Central memory CD8-positive, alpha-beta T cell (primary cell): ENCODE results near the gene MAPK8.
"Not testable (repeated sequence)": the region's sequence is repeated elsewhere in the genome, so short reads cannot be mapped to it uniquely, and the experiment has no call there.

Source experiments
- ATAC-seq: fragments of 150-1000 bp; cut with Tn5 transposase; replicated peaks from 2 replicates; pipeline ENCODE4 v1.10.0; 2022; ENCODE audit warnings: mild to moderate bottlenecking, moderate FRiP score, moderate number of reproducible peaks; ENCODE audit not compliant: poor library complexity, severe bottlenecking; ENCODE audit errors: extremely low read depth
- DNase-seq, 2 donors: peaks; one replicate each; pipeline ENCODE4 v3.0.0; 2021; ENCODE audit warnings: low spot score in 2 of 2
- H3K27ac Mint-ChIP-seq: one replicate; pipeline ENCODE4 v1.8.0; 2022; ENCODE audit warnings: low read depth, mild to moderate bottlenecking, moderate library complexity, mixed read lengths
- H3K27me3 Mint-ChIP-seq: one replicate; pipeline ENCODE4 v1.8.0; 2022; ENCODE audit warnings: mixed read lengths
- H3K36me3 Mint-ChIP-seq: one replicate; pipeline ENCODE4 v1.8.0; 2022; ENCODE audit warnings: mild to moderate bottlenecking, moderate library complexity, mixed read lengths; ENCODE audit not compliant: insufficient read depth
- H3K4me1 Mint-ChIP-seq: one replicate; pipeline ENCODE4 v1.8.0; 2022; ENCODE audit warnings: mixed read lengths
- H3K4me3 Mint-ChIP-seq: one replicate; pipeline ENCODE4 v1.8.0; 2022; ENCODE audit warnings: mild to moderate bottlenecking, moderate library complexity, mixed read lengths
- H3K9me3 Mint-ChIP-seq: one replicate; pipeline ENCODE4 v1.8.0; 2022; ENCODE audit warnings: mixed read lengths

Gene MAPK8

GRCh38 chr10:48418189-48418788, 111.8 kb downstream of the MAPK8 start:
- no peak overlapping the region for H3K27ac Mint-ChIP-seq
- no peak for DNase-seq
- ATAC-seq = no peak
- no peaks in the 10 kb centered on the region for H3K4me1 Mint-ChIP-seq
- H3K27me3 Mint-ChIP-seq = no peaks in the 10 kb centered on the region
- H3K36me3 Mint-ChIP-seq = peaks cover 6% of the 10 kb centered on the region
- no peak overlapping the region for H3K4me3 Mint-ChIP-seq
- no peaks in the 10 kb centered on the region for H3K9me3 Mint-ChIP-seq

DNA sequence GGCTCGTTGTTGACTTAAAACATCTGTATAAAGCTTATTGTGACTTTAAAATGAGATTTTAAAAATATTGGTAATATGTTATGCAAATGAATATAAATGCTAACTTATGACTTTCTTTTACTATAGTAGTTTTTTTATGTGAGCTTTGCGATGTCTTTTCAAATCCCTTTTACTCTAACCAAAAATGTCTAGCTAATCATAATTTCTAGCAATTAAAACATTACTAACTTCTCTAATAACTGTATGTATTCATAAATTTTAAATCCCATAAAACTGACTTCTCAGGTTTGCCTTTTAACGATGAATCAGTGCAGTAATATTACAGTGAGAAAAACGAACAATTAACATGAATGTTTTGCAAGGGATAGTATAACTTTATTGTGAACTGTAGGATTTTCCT, 113.2 kb downstream of the MAPK8 start:
- peaks cover 4% of the 10 kb centered on the region for H3K36me3 Mint-ChIP-seq
- H3K4me1 Mint-ChIP-seq = no peaks in the 10 kb centered on the region
- no peak overlapping the region for H3K27ac Mint-ChIP-seq
- ATAC-seq (no peak), DNase-seq (no peak)
- no peak overlapping the region for H3K4me3 Mint-ChIP-seq
- no peaks in the 10 kb centered on the region for H3K9me3 Mint-ChIP-seq
- no peaks in the 10 kb centered on the region for H3K27me3 Mint-ChIP-seq

GRCh38 chr10:48421862-48422261, 115.4 kb downstream of the MAPK8 start:
- H3K4me1 Mint-ChIP-seq, ATAC-seq, H3K27me3 Mint-ChIP-seq, H3K4me3 Mint-ChIP-seq, H3K27ac Mint-ChIP-seq, H3K9me3 Mint-ChIP-seq, DNase-seq: not testable (repeated sequence)
- peaks cover 10% of the 10 kb centered on the region for H3K36me3 Mint-ChIP-seq

DNA sequence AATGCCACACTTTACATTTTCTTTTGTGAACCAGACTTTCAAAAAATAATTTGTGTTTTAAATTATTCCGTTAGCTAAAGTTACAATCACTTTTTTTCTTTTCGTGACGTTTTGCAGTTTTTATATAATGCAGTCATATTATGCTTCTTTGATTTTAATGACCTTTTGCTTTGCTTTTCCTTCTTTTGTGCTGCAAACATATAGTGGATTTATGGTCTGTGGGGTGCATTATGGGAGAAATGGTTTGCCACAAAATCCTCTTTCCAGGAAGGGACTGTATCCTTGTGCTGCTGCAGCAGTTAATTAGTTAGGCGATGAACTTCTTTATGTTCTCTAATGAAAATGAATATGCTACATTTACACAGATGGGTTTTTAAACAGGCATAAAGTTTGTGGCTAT, 117.4 kb downstream of the MAPK8 start:
- Mint-ChIP-seq H3K4me3 (no peak overlapping the region), H3K27me3 (no peaks in the 10 kb centered on the region), H3K36me3 (peaks cover 19% of the 10 kb centered on the region), H3K4me1 (no peaks in the 10 kb centered on the region), H3K9me3 (no peaks in the 10 kb centered on the region), H3K27ac (no peak overlapping the region)
- DNase-seq (no peak), ATAC-seq (no peak)

DNA sequence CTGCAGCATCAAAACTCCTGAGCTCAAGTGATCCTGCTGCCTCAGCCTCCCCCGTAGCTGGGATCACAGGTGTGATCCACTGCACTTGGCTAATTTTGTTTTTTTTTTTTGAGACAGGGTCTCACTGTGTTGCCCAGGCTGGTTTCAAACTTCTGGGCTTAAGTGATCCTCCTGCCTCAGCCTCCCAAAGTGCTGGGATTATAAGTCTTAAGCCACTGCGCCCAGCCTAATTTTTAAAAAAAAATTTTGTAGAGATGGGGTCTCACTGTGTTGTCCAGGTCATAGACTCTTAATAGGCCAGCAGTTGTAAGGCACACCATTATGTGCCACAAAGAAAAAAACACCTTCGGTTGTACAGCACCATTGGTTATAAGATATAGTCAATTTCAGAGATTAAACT, 122.4 kb downstream of the MAPK8 start:
- Mint-ChIP-seq H3K4me3 (no peak overlapping the region), H3K9me3 (no peaks in the 10 kb centered on the region), H3K27me3 (no peaks in the 10 kb centered on the region), H3K27ac (no peak overlapping the region), H3K36me3 (peaks cover 23% of the 10 kb centered on the region), H3K4me1 (no peaks in the 10 kb centered on the region)
- no peak for DNase-seq
- ATAC-seq = no peak

- DNase-seq (no peak), ATAC-seq (no peak)
- Mint-ChIP-seq H3K4me3 (no peak overlapping the region), H3K4me1 (no peaks in the 10 kb centered on the region), H3K9me3 (no peaks in the 10 kb centered on the region), H3K27ac (no peak overlapping the region), H3K27me3 (no peaks in the 10 kb centered on the region), H3K36me3 (peaks cover 23% of the 10 kb centered on the region)
Measured at GRCh38 chr10:48429309-48429708, 122.8 kb downstream of the MAPK8 start.

DNA sequence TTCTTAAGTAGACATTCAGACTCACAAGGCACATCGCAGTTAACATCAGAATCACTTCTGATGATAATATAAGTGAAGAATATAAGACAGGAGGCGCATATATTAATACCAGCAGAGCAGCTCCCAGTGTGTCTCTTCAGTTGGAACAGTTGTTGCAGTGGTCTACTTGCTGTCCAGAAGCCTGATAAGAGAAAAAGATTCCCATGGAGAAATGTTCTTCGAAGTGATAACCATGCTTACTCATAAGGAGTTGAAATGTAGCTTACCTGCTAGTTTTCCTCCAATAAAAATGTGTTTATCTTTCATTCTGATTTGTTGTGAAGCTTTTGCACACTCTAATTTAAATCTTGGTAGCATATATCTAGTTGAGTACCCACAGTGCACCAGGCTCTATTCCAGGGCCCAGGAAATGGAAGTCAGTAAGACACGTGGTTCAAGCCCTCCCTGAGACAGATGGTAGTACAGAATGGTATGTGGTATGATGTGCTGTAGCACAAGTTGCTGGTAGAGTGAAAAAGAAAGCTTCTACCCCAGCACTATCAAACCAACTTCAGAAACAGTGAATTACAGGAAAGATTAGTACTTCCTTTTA, 124.0 kb downstream of the MAPK8 start:
- peaks cover 25% of the 10 kb centered on the region for H3K36me3 Mint-ChIP-seq
- no peak for ATAC-seq

GRCh38 chr10:48431871-48432270, 125.4 kb downstream of the MAPK8 start:
- no peak for ATAC-seq
- no peak overlapping the region for H3K27ac Mint-ChIP-seq
- peaks cover 19% of the 10 kb centered on the region for H3K36me3 Mint-ChIP-seq

More for the DNA sequence above, 124.0 kb downstream of the MAPK8 start:
- no peak for DNase-seq
- Mint-ChIP-seq H3K27ac (no peak overlapping the region), H3K9me3 (no peaks in the 10 kb centered on the region), H3K4me3 (no peak overlapping the region), H3K27me3 (no peaks in the 10 kb centered on the region), H3K4me1 (no peaks in the 10 kb centered on the region)

GRCh38 chr10:48437546-48437945, 131.1 kb downstream of the MAPK8 start:
- Mint-ChIP-seq H3K4me3 (no peak overlapping the region), H3K27ac (no peak overlapping the region), H3K4me1 (no peaks in the 10 kb centered on the region), H3K27me3 (no peaks in the 10 kb centered on the region), H3K9me3 (no peaks in the 10 kb centered on the region), H3K36me3 (peaks cover 4% of the 10 kb centered on the region)
- no peak for DNase-seq
- no peak for ATAC-seq

More at GRCh38 chr10:48431871-48432270, 125.4 kb downstream of the MAPK8 start:
- H3K4me3 Mint-ChIP-seq = no peak overlapping the region
- H3K4me1 Mint-ChIP-seq = no peaks in the 10 kb centered on the region
- no peak for DNase-seq
- no peaks in the 10 kb centered on the region for H3K9me3 Mint-ChIP-seq
- H3K27me3 Mint-ChIP-seq = no peaks in the 10 kb centered on the region

DNA sequence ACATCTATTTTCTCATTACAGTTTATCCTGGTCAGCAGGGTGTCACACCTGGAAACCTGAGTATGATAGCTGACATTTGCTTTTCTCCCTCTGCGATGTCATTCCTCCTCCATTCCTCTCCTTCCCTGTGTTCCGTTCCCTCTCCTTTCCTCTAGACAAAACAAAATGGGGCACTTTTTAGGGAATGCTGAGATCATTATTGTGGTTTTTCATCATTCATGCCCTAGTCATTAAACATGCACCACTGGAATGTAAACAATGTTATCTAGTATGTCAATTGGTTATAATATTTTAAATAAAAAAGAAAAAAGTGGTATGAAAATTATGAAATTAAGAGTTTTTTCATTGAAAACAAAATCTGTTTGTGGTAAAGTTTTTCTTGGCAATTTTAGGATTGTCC, 132.6 kb downstream of the MAPK8 start:
- Mint-ChIP-seq H3K27me3 (no peaks in the 10 kb centered on the region), H3K27ac (no peak overlapping the region), H3K4me1 (no peaks in the 10 kb centered on the region), H3K4me3 (no peak overlapping the region), H3K36me3 (peaks cover 4% of the 10 kb centered on the region), H3K9me3 (no peaks in the 10 kb centered on the region)
- ATAC-seq (no peak), DNase-seq (no peak)

DNA sequence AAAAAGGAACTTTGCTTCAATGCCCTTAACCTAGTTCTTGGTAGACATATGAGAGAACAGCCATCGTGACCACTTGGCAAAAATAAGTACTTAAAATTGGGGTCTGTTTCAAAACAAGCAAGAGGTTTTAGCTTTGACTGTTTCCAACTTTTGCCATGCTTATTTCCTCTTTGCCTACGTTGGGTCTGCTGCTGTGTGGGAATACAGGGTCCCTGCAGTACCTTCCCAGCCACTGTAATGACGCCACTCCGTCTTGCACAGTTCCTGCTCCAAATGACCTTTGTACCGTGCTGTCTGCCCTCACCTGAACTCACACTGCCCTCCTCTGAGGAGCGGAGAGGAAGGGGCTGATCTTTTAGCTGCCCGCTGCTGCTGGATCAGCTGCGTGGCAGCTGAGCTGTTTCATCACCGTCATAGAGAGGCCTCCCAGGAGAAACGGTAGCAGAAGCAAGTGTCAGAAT, 133.1 kb downstream of the MAPK8 start:
- ATAC-seq (no peak), DNase-seq (no peak)
- Mint-ChIP-seq H3K36me3 (peaks cover 2% of the 10 kb centered on the region), H3K4me3 (no peak overlapping the region), H3K9me3 (no peaks in the 10 kb centered on the region), H3K27ac (no peak overlapping the region), H3K27me3 (no peaks in the 10 kb centered on the region), H3K4me1 (no peaks in the 10 kb centered on the region)

DNA sequence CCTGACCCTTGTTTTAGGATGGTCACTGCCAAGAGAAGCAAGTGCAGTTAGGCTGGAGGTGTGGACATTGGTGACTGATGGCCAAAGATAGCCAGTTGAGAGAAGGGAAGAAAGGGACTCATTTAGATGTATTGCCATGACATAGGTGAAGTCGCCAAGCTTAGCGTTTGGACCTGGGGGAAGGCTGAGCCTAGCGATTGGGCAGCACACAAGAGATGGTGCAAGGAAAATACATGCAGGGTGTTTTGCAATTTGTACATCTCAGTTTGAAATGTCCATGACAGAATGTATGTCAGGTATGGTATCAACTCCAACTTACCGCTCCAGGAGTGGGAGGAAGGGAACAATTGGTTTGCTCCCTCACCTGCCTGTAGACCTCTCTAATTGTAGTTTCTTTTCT, 134.3 kb downstream of the MAPK8 start:
- H3K9me3 Mint-ChIP-seq = no peaks in the 10 kb centered on the region
- DNase-seq (no peak), ATAC-seq (no peak)
- H3K4me1 Mint-ChIP-seq = no peaks in the 10 kb centered on the region
- H3K4me3 Mint-ChIP-seq = no peak overlapping the region
- H3K36me3 Mint-ChIP-seq = peaks cover 2% of the 10 kb centered on the region
- no peak overlapping the region for H3K27ac Mint-ChIP-seq
- H3K27me3 Mint-ChIP-seq = no peaks in the 10 kb centered on the region

DNA sequence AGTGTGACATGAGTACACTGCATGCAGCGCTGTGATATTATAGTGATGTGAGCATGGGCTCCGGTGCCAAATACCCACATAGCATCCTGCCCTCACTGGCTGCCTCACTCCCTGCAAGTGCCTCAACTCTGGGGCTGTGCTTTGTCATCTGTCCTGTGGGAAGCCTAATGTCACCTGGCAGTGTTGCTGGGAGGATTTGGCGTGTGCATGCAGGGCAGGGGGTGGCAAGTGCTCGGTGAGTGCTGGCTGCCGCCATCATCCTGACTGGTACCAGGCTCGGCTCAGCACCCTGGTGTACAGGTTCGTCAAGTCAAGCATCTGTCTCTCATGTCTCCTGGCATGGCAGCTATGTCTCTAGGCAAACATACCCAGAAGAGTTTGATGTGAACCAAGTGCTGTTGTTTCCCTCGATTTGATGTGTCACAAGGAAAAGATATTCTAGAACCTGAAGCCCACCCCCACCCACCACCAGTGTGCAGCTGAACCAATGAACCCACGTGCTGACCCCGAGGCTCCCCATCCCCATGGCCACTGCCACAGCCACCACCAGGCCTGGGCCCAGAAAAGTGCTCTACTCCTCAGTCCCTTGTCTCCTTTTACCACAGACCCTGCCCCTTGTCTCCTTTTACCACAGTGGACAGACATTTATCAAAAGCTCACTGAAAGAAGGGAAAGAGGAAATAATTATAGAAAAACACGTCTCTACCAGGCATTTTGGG, 135.8 kb downstream of the MAPK8 start:
- Mint-ChIP-seq H3K9me3 (no peaks in the 10 kb centered on the region), H3K27ac (no peak overlapping the region), H3K36me3 (peaks cover 3% of the 10 kb centered on the region), H3K4me1 (peaks cover 4% of the 10 kb centered on the region), H3K4me3 (no peak overlapping the region), H3K27me3 (peaks cover 7% of the 10 kb centered on the region)
- no peak for ATAC-seq
- no peak for DNase-seq
